GM12875 (cell line): Measurements from ENCODE around the gene RASGRF1.

Experiments used
- H3K4me3 ChIP-seq: one replicate; pipeline ENCODE4 v1.5.1; 2011; ENCODE audit warnings: low read depth, low read length, control low read depth
- CTCF ChIP-seq: IDR thresholded peaks from 2 replicates; pipeline ENCODE4 v1.5.1; 2011; ENCODE audit warnings: low read depth, mild to moderate bottlenecking, control low read depth, inconsistent platforms, low read length, moderate library complexity, borderline replicate concordance; ENCODE audit not compliant: insufficient read depth

RASGRF1 gene

DNA sequence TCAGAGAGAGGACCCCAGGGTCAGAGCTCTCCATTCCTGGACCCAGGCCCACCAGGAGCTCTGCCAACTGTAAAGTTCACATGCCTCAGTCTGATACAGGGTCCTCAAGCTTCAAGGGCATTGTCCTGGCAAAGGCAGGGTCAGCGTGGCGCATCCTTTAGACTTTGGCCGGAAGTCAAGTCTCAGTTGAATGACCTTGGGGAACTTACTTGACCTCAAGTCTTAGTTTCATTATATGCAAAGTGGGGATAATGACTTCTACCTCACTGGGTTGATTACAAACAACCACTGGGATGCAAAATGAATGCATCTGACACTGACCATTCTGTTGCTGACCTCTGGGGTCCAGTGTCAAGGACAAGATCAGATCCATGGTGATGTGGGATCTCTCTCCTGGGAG is 75.2 kb downstream of the RASGRF1 start:
- no peak overlapping the region for H3K4me3 ChIP-seq
- no peak for TF ChIP-seq CTCF

GRCh38 chr15:79010278-79010677 is 80.3 kb downstream of the RASGRF1 start:
- H3K4me3 ChIP-seq = no peak overlapping the region

DNA sequence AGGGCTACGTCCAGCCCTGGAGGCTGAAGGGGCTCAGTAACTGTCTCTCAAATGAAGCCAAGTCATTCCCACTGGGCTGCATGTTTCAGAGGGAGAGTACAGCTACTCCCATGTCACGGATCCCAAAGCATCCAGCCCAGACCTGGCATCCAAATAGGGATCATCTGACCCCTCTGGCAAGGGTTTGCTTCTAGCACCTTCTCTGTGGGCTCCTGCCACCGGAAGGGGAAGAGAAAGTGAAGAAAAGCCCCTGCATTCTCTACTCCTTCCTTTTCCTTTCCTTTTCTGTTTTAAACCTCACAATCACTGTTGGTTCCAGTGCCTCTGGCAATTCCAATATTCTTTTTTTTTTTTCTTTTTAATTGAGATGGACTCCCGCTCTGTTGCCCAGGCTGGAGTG is 81.2 kb downstream of the RASGRF1 start:
- H3K4me3 ChIP-seq = no peak overlapping the region
- TF ChIP-seq CTCF = no peak

More at GRCh38 chr15:79010278-79010677, 80.3 kb downstream of the RASGRF1 start:
- no peak for TF ChIP-seq CTCF

DNA sequence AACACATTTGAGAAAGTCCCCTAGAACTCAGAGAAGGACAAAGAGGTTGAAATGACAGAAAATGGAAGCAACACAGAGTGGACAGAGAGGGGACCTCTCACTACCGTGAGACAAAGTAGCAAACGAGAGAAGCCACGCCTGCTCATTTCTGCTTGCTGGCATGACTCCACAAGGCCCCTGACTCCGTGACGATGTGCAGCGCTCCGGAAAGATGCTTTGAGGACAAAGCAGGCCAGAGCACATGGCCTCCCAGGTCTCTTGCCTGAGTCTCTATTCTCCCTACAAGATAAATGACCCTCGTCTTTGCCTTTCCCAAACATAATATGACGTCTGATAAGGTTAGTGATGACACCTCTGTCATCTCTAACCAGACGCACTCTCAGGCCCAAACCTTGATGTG is 81.9 kb downstream of the RASGRF1 start:
- no peak overlapping the region for H3K4me3 ChIP-seq
- no peak for TF ChIP-seq CTCF

DNA sequence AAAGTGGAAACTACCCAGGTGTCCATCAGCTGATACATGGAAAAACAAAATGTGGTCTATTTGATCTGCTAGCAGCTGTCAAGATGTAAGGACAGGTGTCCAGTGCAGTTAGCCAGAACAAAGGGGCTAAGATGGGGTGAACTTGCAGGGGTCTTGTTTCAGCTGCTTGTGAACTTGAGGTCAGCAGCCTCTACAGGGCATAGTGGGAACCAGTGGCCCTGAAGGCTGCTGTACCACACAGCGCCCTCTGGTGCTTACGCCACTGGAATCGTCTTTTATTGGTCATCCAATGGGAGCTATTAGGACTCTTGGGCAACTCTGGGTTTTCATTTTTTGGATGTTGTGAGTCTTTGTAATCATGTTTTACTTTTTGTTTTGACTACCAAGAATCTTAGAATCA is 83.5 kb downstream of the RASGRF1 start:
- no peak overlapping the region for H3K4me3 ChIP-seq
- peak; percentile 34; the same call in 1 of the 2 replicates for TF ChIP-seq CTCF

DNA sequence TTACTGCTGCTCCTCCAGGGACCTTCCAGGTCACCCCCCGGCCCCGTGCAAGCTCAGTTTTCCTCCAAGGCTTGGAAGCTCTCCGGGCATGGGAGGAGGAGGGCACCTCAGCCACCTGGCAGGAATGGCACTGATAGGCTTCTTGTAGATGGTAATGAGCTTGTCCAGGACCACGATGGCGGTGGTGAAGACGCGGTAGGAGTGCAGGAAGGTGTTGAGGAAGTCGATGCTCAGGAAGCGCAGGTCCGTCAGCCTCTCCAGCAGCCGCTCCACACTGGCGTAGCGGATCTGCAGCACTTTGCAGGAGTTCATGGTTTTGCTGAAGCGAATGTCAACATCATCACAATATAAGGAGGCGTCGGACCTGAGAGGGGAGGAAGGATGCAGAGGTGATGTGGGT is 84.5 kb downstream of the RASGRF1 start:
- H3K4me3 ChIP-seq = no peak overlapping the region
- TF ChIP-seq CTCF = no peak

GRCh38 chr15:79004336-79004735 is 86.2 kb downstream of the RASGRF1 start:
- H3K4me3 ChIP-seq = no peak overlapping the region
- no peak for TF ChIP-seq CTCF
